KMS-11 (cell line): ENCODE measurements around the gene KCNF1.

ENCODE experiments used
- H2AFZ ChIP-seq: fragments of 200-600 bp; sonication (generic); 2 replicates; pipeline ENCODE4 v1.6.1; 2016; ENCODE audit warnings: antibody characterized with exemption, mixed run types, low read depth
- H3K27ac ChIP-seq: fragments of 200-600 bp; sonication (generic); 2 replicates; pipeline ENCODE4 v1.6.1; 2016; ENCODE audit warnings: mild to moderate bottlenecking, mixed run types
- H3K27me3 ChIP-seq: fragments of 200-600 bp; sonication (generic); 2 replicates; pipeline ENCODE4 v1.6.1; 2017; ENCODE audit warnings: mild to moderate bottlenecking, low read depth, mixed run types, moderate library complexity; ENCODE audit not compliant: insufficient read depth
- H3K36me3 ChIP-seq: fragments of 200-600 bp; sonication (generic); 2 replicates; pipeline ENCODE4 v1.6.1; 2017; ENCODE audit warnings: mild to moderate bottlenecking, mixed run types; ENCODE audit not compliant: insufficient read depth
- H3K4me1 ChIP-seq: fragments of 200-600 bp; sonication (generic); 2 replicates; pipeline ENCODE4 v1.6.1; 2016; ENCODE audit warnings: mild to moderate bottlenecking, low read depth, mixed run types; ENCODE audit not compliant: poor library complexity, severe bottlenecking
- H3K4me2 ChIP-seq: fragments of 200-600 bp; sonication (generic); 2 replicates; pipeline ENCODE4 v1.7.0; 2016; ENCODE audit warnings: mild to moderate bottlenecking, mixed run types
- H3K4me3 ChIP-seq: fragments of 200-600 bp; sonication (generic); IDR thresholded peaks from 2 replicates; pipeline ENCODE4 v1.6.1; 2017; ENCODE audit warnings: low read depth, low read length, mixed read lengths; ENCODE audit not compliant: insufficient read depth
- H3K79me2 ChIP-seq: fragments of 200-600 bp; sonication (generic); 2 replicates; pipeline ENCODE4 v1.6.1; 2016; ENCODE audit warnings: low read depth, mixed run types; ENCODE audit not compliant: insufficient read depth
- H3K9ac ChIP-seq: fragments of 200-600 bp; sonication (generic); 2 replicates; pipeline ENCODE4 v1.6.1; 2016; ENCODE audit warnings: mild to moderate bottlenecking, mixed run types
- H4K20me1 ChIP-seq: fragments of 200-600 bp; sonication (generic); 2 replicates; pipeline ENCODE4 v1.6.1; 2016; ENCODE audit warnings: mild to moderate bottlenecking, mixed run types; ENCODE audit not compliant: insufficient read depth
- CTCF ChIP-seq: fragments of 200-600 bp; sonication (generic); conservative IDR thresholded peaks from 2 replicates; pipeline ENCODE4 v1.6.1; 2017; ENCODE audit warnings: low read depth, mild to moderate bottlenecking, antibody characterized with exemption, low read length, moderate library complexity, mixed read lengths

KCNF1 gene

GRCh38 chr2:10878268-10878915, 33.3 kb upstream of the KCNF1 start:
- Histone ChIP-seq H3K79me2 (no peaks in the 10 kb centered on the region), H3K4me3 (no peak overlapping the region), H3K27ac (no peak overlapping the region), H3K9ac (no peak overlapping the region), H3K4me1 (no peaks in the 10 kb centered on the region), H3K36me3 (no peaks in the 10 kb centered on the region), H4K20me1 (no peaks in the 10 kb centered on the region), H3K4me2 (no peak overlapping the region), H3K27me3 (no peaks in the 10 kb centered on the region), H2AFZ (no peak overlapping the region)
- no peak for TF ChIP-seq CTCF

GRCh38 chr2:10879159-10879558, 32.6 kb upstream of the KCNF1 start:
- H3K27me3 ChIP-seq: no peaks in the 10 kb centered on the region
- no peaks in the 10 kb centered on the region for H3K36me3 ChIP-seq
- no peaks in the 10 kb centered on the region for H3K79me2 ChIP-seq
- H3K4me1 ChIP-seq: no peaks in the 10 kb centered on the region
- no peaks in the 10 kb centered on the region for H4K20me1 ChIP-seq
- H3K4me2 ChIP-seq: no peak overlapping the region
- H3K9ac ChIP-seq: no peak overlapping the region
- H3K4me3 ChIP-seq: no peak overlapping the region
- no peak overlapping the region for H2AFZ ChIP-seq
- no peak overlapping the region for H3K27ac ChIP-seq
- no peak for TF ChIP-seq CTCF

GRCh38 chr2:10879624-10880585, 31.8 kb upstream of the KCNF1 start:
- no peaks in the 10 kb centered on the region for H3K27me3 ChIP-seq
- no peak overlapping the region for H3K27ac ChIP-seq
- H3K4me1 ChIP-seq: no peaks in the 10 kb centered on the region
- H2AFZ ChIP-seq: no peak overlapping the region
- TF ChIP-seq CTCF: no peak
- H3K9ac ChIP-seq: no peak overlapping the region
- no peak overlapping the region for H3K4me2 ChIP-seq
- no peaks in the 10 kb centered on the region for H3K79me2 ChIP-seq
- no peaks in the 10 kb centered on the region for H3K36me3 ChIP-seq
- no peak overlapping the region for H3K4me3 ChIP-seq
- no peaks in the 10 kb centered on the region for H4K20me1 ChIP-seq

- H4K20me1 ChIP-seq: no peaks in the 10 kb centered on the region
- H3K79me2 ChIP-seq: no peaks in the 10 kb centered on the region
- no peak for TF ChIP-seq CTCF
- no peak overlapping the region for H2AFZ ChIP-seq
- H3K27me3 ChIP-seq: no peaks in the 10 kb centered on the region
- no peaks in the 10 kb centered on the region for H3K4me1 ChIP-seq
- no peak overlapping the region for H3K4me2 ChIP-seq
- H3K36me3 ChIP-seq: no peaks in the 10 kb centered on the region
- H3K4me3 ChIP-seq: no peak overlapping the region
- H3K27ac ChIP-seq: no peak overlapping the region
- H3K9ac ChIP-seq: no peak overlapping the region
Observed at GRCh38 chr2:10880586-10881321, 31.0 kb upstream of the KCNF1 start.
